Activated CD4-positive, CD25-positive, alpha-beta regulatory T cell treated with anti-CD3 and anti-CD28 coated beads, Interleukin-2, amount 50 U/mL, for 16 hours (primary cell): ENCODE results near the gene R3HDM2.

Source experiments
- DNase-seq: peaks from one replicate; pipeline ENCODE4 v3.0.0-alpha.2; 2020; ENCODE audit warnings: low read depth, low spot score

The R3HDM2 gene

GRCh38 chr12:57240066-57240921, 190.5 kb downstream of the R3HDM2 start:
- peak; percentile 56 for DNase-seq

GRCh38 chr12:57239587-57240065, 191.2 kb downstream of the R3HDM2 start:
- no peak for DNase-seq

GRCh38 chr12:57238854-57239554, 191.8 kb downstream of the R3HDM2 start:
- peak; percentile 79 for DNase-seq

- no peak for DNase-seq
Measured at GRCh38 chr12:57237932-57238853, 192.7 kb downstream of the R3HDM2 start.

GRCh38 chr12:57237596-57237931, 193.3 kb downstream of the R3HDM2 start:
- DNase-seq = no peak

GRCh38 chr12:57236925-57237595, 193.8 kb downstream of the R3HDM2 start:
- DNase-seq = no peak

GRCh38 chr12:57236201-57236924, 194.5 kb downstream of the R3HDM2 start:
- no peak for DNase-seq

GRCh38 chr12:57235728-57236131, 195.1 kb downstream of the R3HDM2 start:
- DNase-seq = no peak

- DNase-seq = no peak
Measured at GRCh38 chr12:57235017-57235727, 195.7 kb downstream of the R3HDM2 start.

GRCh38 chr12:57234571-57235016, 196.2 kb downstream of the R3HDM2 start:
- DNase-seq = no peak

- no peak for DNase-seq
Measured at GRCh38 chr12:57234233-57234570, 196.6 kb downstream of the R3HDM2 start.

- no peak for DNase-seq
Measured at GRCh38 chr12:57233357-57234232, 197.2 kb downstream of the R3HDM2 start.

GRCh38 chr12:57232156-57232756, 198.6 kb downstream of the R3HDM2 start:
- no peak for DNase-seq

- no peak for DNase-seq
Measured at GRCh38 chr12:57231276-57232021, 199.4 kb downstream of the R3HDM2 start.

- no peak for DNase-seq
Measured at GRCh38 chr12:57230381-57231155, 200.3 kb downstream of the R3HDM2 start.

- DNase-seq = peak; percentile 89
Measured at GRCh38 chr12:57229634-57230380, 201.0 kb downstream of the R3HDM2 start, which contains the start of gene SHMT2. TSS of gene SHMT2 (plus strand) at chr12:57229711. CDS start at chr12:57229779, 68 bp downstream.
